Measurements from ENCODE around the gene SCO1.

Gene SCO1

DNA sequence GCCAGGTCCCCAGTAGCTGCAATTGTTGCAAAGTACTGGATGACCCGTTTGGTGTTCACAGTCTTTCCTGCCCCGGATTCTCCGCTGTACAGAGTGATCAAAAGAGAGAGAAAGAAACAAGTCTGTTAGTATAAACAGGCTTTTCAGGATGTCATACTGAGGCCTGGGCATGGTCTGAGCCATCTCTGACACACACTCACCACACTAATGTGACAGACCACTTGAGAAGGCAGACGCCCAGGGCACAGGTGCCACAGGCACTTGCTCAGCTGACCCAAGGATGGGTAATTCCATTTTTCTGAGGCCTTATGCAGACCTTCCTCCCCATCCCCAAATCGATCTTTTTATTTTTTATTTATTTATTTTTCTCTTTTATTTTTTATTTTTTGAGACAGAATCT lies 47.7 kb downstream of the SCO1 start:
- TF ChIP-seq GATA2 (IDR thresholded peaks at IDR 0.05; ENCODE audit: low read depth, low read length): no peak
- TF ChIP-seq GATA3 (IDR thresholded peaks at IDR 0.05; ENCODE audit: low read depth, low read length): no peak

DNA sequence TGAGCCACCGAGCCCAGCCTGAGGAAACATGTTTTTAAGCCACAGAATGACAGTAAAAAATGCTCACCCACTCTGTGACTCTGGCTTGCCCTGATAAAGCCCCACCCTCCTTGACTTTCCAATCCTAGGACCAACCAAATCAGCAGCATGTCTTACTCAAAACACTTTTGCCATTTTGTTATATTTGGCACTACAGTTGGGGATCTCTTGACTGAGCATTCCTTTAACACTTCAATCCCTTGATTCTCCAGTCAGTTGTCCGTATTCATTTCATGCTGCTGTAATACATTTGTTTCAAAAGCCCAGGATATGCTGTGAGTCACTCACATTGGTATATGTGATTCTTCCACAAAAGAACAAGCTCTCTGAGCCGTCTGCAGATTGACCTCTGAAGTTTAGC lies 48.4 kb downstream of the SCO1 start:
- TF ChIP-seq GATA2 (IDR thresholded peaks at IDR 0.05; ENCODE audit: low read depth, low read length) (no peak), GATA3 (IDR thresholded peaks at IDR 0.05; ENCODE audit: low read depth, low read length) (no peak)

DNA sequence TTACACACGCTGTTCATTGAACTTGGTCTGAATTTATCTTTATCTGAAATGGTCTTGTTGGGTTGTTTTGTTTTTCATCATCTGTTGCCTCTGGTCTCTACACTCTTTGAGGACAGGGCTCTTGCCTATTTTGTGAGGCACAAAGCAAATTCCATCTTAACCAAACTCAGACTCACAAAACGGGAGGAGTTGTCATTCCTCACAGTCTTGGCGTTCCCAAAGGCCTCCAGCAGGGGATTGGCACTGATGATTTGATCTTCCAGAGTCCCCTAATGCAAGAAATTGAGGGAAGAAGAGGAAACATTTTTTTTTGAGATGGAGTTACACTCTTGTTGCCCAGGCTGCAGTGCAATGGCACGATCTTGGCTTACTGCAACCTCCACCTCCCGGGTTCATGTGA lies 49.0 kb downstream of the SCO1 start:
- no peak for TF ChIP-seq GATA2 (IDR thresholded peaks at IDR 0.05; ENCODE audit: low read depth, low read length)
- no peak for TF ChIP-seq GATA3 (IDR thresholded peaks at IDR 0.05; ENCODE audit: low read depth, low read length)

DNA sequence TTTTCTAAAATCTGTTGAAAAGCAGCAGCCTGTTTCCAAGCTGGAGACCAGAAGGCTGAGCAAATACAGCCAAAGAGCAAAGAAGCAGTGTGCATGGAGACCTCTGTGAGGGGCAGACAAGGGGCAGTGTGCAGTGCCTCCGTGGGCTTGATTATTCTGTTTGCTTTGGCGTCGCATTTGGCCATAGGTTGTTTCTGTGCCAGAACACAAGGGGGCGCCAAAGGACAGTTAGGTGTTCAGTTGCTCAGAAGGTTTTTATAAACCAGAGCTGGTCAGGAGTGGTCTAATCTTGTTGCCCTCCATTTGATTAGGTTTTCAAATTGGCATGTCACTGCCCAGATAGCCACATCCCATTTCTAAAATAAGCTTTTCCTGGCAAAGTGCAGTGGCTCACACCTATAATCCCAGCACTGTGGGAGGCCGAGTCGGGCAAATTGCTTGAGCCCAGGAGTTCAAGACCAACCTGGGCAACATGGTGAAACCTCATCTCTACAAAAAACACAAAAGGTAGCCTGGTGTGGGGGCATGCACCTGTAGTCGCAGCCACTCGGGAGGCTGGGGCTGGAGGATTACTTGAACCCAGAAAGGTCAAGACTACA lies 50.8 kb downstream of the SCO1 start:
- TF ChIP-seq GATA2 (IDR thresholded peaks at IDR 0.05; ENCODE audit: low read depth, low read length) (no peak), GATA3 (IDR thresholded peaks at IDR 0.05; ENCODE audit: low read depth, low read length) (no peak)

DNA sequence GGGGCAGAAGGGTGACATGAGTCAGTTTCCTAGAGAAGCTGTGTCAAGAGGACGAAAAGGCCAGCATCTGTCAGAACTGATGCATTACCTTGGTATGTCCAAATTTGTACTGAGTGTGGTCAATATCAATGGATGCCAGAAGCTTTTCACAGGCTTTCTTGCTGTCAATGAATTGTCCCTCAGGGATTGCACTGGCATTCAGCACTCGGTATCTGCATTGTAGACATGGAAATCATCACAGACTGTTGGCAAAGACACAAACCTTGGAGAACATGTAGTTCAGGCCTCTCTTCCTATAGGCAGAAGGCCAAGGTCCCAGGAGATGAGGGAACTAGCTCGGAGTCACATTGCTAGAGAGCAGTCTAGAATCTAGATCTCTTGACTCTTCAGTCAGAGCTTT lies 56.9 kb downstream of the SCO1 start:
- TF ChIP-seq GATA3 (IDR thresholded peaks at IDR 0.05; ENCODE audit: low read depth, low read length) (no peak), GATA2 (IDR thresholded peaks at IDR 0.05; ENCODE audit: low read depth, low read length) (no peak)

DNA sequence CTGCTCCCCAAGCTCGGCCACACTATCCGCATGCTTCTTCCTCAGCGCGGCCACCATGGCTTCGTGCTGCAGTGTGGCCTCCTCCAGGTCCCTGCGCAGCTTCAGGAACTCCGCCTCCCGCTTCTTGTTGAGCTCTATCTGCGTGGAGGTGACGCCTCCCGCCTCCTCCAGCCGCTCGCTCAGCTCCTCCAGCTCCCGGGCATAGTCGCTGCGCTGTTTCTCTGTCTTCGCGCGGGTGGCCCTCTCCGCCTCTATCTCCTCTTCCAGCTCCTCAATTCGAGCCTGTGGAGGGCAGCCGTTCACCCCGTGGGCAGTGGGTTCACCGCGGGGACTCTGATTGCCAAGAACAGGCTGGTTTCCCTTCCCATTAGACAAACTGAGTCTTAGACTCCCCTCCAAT lies 59.2 kb downstream of the SCO1 start:
- no peak for TF ChIP-seq GATA3 (IDR thresholded peaks at IDR 0.05; ENCODE audit: low read depth, low read length)
- no peak for TF ChIP-seq GATA2 (IDR thresholded peaks at IDR 0.05; ENCODE audit: low read depth, low read length)

DNA sequence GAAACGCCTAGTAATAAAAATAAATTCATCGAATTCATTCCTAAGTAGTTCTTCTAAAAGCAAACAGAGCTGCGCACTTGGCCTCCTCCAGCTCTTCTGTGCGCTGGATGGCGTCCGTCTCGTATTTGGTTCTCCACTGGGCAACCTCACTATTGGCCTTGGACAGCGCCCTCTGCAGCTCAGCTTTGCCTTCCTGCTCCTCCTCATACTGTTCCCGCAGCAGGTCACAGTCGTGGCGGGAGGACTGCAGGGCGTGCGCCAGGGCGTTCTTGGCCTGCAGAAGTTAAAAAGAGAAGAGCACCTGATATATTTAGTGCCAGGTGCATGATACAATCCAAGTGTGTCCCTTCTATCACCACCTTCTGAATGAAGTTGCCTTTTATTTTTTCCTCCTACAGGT lies 62.0 kb downstream of the SCO1 start:
- no peak for TF ChIP-seq GATA2 (IDR thresholded peaks at IDR 0.05; ENCODE audit: low read depth, low read length)

DNA sequence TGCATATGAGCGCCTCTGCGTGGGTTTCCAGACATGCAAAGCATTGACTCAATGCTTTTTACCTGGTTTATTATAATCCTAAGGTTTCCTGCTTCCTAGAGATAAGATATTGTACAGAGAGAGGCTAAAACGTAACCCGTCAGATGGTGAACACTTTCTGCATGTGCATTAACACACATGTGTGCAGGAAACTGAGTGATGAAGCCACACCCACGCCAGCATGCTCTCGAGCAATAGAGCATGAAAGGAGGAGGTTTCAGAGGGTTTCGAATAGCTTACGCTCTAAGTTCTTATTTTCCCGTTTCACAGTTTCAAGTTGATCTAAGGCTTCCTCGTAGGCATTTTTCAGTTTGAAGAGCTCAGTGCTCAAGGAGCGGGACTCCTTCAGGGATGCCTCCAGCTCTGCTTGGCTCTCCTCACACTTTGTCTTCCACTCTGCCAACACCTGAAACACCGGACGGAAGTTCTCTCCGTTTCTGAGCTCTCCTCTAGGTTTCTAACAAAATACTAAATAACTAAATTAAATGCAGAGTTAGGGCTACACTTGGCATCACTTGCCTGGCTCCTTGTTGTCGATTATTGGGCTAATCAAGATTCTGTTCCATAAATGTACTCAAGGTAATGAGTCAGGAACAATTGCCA lies 63.5 kb downstream of the SCO1 start:
- TF ChIP-seq GATA3 (IDR thresholded peaks at IDR 0.05; ENCODE audit: low read depth, low read length) (no peak), GATA2 (IDR thresholded peaks at IDR 0.05; ENCODE audit: low read depth, low read length) (no peak)

DNA sequence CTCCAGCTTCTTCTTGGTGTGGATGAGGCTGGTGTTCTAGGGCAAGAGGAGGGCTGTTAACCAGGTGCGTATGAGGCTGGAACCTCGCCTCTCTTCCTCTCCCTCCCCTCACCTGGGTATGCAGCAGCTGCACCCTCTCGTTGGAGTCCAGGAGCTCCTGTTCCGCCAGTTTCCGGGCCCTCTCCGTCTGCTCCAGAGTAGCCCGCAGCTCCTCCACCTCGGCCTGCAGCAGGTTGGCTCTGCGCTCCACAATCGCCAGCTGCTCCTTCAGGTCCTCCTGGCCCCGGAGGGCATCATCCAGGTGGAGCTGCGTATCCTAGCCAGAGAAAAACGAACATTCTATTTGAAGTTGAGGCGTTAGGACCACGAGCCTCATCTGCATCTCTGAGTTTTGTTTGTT lies 65.6 kb downstream of the SCO1 start:
- no peak for TF ChIP-seq GATA3 (IDR thresholded peaks at IDR 0.05; ENCODE audit: low read depth, low read length)
- no peak for TF ChIP-seq GATA2 (IDR thresholded peaks at IDR 0.05; ENCODE audit: low read depth, low read length)

DNA sequence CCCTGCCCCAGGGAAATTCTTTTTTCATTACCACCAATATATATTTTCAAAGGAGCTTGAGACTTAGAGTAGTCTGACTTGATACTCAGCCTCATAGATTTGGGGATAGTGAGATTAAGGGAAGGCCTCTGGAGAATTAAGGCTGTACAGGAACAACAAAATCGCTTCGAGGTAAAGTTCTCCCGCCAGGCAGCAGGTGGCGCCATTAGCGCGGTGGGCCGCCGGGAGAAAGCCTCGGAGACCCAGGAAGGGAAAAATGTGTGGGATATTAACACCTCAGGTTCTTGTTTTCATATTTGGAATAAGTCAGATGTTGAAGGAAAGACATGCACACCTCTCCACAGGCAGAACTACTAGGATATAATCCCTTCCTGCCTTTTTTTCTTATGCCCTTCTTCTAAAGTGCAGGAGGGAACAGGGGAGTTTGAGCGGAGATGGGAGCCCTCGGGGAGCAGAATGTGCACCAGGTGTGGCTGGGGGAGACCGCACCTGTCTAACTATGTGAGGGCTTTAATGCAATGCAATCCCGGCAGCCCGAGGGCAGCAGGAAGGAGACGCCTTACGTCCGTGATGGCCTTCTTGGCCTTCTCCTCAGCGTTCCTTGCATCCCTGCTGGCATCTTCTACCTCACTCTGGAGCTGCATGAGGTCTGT lies 66.2 kb downstream of the SCO1 start:
- TF ChIP-seq GATA2 (IDR thresholded peaks at IDR 0.05; ENCODE audit: low read depth, low read length) (no peak), GATA3 (IDR thresholded peaks at IDR 0.05; ENCODE audit: low read depth, low read length) (no peak)

DNA sequence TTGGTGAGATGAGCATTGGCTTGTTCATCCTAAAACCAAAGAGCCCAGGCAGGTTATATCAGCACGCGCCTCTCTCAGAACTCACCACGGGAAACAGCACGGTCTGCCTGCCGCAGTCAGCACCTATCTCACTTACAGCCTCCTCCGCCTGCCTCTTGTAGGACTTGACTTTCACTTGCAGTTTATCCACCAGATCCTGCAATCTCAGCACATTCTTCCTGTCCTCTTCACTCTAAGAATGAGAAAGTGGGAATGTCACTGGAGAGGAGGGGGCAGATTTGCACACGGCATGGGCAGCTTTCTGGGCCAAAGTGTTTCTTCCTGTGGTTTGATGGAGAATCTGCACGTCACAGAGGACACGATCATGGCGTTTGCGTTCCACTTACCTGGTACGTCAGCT lies 67.6 kb downstream of the SCO1 start:
- no peak for TF ChIP-seq GATA3 (IDR thresholded peaks at IDR 0.05; ENCODE audit: low read depth, low read length)
- no peak for TF ChIP-seq GATA2 (IDR thresholded peaks at IDR 0.05; ENCODE audit: low read depth, low read length)

DNA sequence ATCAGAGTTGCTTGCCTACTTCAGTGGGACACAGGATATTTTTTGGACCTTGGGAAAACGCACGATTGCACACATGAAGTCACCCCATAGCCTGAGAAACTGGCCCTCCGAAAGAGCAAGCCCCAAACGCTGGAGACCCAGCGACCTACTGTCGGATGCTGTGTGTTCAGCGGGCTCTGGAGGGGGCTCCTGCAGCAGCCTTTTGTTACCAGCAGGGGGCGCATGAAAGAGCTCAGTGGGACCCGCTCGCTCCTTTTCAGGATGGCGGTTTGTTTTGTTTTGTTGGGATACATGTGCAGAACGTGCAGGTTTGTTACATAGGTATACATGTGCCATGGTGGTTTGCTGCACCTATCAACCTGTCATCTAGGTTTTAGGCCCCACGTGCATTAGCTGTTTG lies 68.6 kb downstream of the SCO1 start:
- TF ChIP-seq GATA2 (IDR thresholded peaks at IDR 0.05; ENCODE audit: low read depth, low read length) (no peak), GATA3 (IDR thresholded peaks at IDR 0.05; ENCODE audit: low read depth, low read length) (no peak)

DNA sequence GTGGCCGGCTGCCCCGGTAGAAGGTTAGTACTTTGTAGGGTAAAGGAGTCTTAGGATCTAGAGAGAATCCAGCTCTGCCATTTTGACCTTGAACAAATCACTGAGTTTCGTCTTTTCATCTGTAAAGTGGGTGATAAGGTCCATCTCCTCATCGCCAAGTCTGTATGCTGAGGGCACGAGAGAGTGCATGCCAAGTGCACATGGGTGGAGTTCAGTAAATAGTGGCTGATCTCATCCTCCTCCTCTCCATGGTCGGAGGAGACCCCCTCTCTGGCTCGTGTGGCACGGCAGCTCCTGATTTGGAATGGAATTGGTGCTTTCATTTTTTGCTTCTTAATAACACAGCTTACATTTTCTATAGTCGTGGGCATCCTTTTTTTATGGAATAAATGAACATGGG lies 70.9 kb downstream of the SCO1 start:
- no peak for TF ChIP-seq GATA2 (IDR thresholded peaks at IDR 0.05; ENCODE audit: low read depth, low read length)
- no peak for TF ChIP-seq GATA3 (IDR thresholded peaks at IDR 0.05; ENCODE audit: low read depth, low read length)

DNA sequence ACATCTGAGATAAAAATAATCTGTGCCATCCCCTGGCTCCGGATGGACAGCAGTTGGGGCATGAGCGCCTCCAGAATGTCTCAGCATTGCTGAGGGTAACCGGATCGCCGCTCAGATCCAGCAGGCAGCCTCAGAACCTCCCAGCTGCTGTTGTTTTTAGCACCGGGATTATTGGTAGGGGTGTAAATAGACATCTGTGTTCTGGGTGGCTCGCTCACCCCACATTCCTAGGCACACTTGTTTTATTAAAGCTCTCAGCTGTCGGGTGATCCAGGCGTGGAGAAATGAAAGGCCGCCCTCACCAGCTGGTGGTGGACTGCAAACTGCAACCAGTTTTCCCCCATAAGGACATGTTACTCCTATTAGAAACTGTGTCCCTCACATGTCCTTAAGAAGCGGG lies 72.4 kb downstream of the SCO1 start:
- TF ChIP-seq GATA3 (IDR thresholded peaks at IDR 0.05; ENCODE audit: low read depth, low read length): no peak
- TF ChIP-seq GATA2 (IDR thresholded peaks at IDR 0.05; ENCODE audit: low read depth, low read length): no peak

DNA sequence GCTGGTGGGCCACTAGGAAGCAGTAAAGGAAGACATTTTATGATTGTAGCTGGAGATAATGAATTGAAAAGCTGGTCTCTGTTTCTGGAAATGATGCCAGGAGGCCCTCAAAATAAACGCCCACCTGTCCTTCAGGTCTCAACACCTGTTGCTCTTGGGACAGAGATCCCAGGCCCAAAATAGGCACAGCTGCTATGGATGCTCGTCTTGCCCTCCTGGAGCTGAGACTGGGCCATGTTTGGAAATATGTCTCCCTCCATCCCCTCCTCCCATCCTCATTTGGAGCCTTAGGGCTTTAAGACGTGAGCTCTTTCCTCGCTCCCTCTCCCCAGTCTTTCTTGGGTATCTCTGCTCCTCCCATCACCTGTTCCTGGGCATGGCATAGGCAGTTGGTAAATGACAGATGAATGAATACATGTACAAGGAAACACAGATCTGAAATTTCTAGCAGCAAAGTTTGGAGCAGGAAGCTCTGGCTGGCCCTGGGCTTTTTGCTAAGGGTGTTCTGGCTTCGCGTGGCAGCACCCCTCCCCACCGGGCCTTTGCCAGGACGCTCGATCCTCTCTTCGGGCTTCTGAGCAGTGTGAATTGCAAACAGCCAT lies 73.5 kb downstream of the SCO1 start:
- TF ChIP-seq GATA3 (IDR thresholded peaks at IDR 0.05; ENCODE audit: low read depth, low read length): no peak
- TF ChIP-seq GATA2 (IDR thresholded peaks at IDR 0.05; ENCODE audit: low read depth, low read length): no peak
